GM19397 (cell line): Measurements from ENCODE around the gene GABRQ.

Experiments
- ATAC-seq: cut with Tn5 transposase; IDR thresholded peaks from one replicate; pipeline ENCODE4 v1.9.1; 2021; ENCODE audit warnings: mild to moderate bottlenecking, moderate library complexity; ENCODE audit not compliant: unreplicated experiment

Gene GABRQ

DNA sequence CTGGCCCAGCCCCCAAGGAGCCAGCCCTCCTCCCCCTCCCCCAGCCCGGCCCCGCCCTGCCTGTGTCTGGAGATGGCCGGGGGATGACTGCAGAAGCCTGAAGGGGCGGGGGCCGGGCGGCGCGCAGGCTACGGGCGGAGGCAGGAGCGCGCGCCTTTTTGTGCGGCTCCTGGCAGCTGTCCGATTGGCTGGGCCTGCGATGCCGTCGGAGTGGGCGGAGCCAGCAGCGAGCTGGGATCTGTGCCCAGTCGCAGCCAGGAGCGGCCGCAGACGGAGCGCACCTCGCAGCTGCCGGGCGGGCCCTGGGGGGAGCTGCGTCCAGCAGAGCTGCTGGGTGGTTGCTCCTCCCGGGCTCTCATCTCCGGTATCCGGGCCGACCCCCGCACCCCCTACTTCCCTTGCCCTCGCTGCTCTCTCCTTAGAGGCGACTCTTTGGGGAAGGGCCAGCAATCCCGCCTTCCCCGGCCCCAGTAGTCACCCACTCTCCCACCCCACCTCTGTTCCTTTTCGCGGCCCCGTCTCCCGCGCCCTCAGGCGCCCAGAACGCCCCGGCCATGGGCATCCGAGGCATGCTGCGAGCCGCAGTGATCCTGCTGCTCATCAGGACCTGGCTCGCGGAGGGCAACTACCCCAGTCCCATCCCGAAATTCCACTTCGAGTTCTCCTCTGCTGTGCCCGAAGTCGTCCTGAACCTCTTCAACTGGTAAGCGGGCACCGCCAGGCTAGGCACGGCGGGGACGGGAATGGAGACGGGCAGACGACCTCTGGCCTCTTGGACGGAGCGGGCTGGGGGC lies at the start of gene GABRQ:
TSS of gene GABRQ (plus strand) at position 247 of the 794 bp plus-strand sequence. CDS start at position 555, 308 bp downstream.
- ATAC-seq, result no peak

DNA sequence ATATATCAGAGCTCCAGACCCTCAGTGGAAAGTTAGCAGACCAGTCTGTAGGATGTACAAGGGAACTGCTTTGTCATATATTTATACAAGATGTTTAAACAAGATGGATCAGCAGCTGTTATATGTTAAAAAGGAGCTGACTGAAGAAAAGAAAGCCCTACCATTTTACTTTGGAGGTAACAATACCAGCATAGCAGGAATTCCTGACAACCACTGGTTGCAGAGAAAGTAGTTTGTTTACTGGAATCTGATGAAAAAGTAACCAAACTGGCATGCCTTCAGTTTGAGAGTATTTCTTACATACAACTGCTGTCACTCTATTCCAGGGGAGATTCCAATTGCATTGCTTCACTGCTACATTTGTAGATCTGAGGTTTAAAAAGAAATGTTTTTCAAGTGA lies 49.5 kb upstream of the GABRQ start:
- ATAC-seq, result no peak

DNA sequence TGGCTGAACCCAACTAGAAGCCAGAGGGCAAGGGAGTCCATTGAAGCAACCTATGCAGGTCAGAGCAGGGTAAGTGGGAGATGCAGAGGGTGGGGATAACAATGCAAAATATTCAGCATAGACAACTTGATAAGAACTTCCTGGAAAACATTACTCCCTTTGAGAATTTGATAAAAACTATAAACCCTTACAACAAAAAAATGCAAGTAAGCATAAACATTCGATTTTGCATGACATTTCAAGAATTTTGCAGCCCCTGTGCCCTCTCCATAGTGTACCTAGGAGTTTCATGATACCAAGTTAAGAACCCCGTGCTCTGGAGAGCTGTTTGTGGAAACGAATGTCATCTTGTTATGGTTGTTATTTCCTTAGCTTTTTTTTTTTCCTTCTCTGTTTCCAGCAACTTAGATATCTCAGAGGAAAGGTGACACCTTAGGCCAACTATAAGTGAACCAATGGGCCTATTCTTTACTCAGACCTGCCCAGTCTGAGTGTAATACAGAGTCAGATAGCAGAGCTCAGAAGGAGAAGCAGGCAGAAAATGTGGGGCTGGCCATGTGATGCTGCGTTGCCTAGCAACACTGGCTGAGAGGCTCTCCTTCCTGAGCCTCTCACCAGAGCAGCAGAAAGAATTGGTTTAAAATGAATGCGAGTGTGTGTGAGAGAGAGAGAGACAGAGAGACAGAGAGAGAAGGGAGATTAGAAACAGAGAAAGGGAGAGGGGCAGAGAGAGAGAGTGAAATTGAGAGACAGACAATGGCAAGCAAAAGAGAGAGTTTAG lies 36.7 kb upstream of the GABRQ start:
- ATAC-seq, result no peak

DNA sequence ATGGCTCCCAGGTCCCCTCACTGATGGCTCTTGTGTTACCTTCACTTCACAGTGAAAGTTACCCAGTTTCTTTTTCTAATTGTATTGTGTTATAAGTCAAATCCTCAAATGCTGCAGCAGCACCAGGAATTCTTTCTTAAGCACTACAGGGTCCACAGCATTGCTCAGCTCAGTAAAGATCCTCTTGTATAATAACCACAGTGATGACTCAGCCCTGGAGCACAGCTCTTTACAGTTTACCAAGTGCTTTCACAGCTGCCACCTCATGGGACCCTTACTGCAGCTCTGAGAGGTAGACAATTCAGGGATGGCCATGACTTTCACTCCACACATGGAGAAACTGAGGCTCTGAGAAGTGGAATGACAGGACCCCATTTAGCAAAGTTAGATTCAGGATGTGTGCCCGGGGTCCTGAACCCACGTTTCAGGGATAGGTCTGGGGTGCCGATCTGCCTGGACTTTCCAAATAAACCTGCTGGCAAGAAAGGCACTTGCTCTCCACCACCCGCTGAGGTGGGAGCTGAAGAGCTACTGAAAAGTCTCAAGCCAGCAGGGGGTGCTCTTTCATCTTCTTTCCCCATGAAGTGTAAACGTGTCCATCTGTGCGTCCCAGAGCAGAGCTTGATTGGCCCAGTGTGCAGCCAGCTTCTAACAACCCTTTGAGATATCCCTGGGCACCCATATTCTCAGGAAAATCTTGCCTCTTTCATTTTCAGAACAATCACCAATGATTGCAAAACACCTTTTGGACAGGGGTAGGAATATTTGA lies 35.7 kb upstream of the GABRQ start:
- no peak for ATAC-seq

DNA sequence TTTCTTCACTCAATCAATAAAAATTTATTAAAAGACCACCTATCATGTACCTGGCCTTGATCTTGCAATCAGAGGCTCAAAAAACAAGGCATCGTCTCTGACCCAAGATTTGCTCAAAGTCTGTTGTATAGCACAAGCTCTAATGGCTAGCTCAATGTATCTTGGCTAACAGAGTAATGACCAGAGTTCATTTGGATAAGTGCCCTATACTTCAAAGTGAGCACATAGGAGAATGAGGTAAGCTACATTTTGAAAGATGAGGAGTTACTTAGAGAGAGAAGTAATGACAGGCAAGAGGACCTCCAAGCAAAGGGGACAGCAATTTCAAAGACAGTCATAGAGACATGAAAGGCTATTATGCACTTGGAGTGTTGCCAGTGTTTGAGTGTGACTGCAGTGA lies 22.9 kb upstream of the GABRQ start:
- ATAC-seq, result no peak

DNA sequence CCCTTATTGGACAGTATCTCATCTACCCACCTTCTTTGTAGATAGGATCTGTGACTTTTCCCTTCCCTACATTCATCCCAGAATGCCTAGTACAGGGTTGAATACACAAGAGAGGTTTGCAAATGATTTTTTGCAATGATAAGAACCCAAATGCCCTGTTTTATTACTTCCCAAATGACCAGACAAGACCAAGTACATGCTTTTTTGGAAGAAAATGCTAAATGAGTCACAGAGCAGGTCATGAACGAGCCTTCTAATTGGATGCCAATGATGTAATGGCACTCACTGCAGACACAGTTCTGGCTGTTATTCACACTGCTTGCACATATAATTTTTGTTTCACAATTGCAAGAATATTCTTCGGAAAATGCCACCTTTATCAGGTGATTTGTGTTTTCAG lies 17.8 kb upstream of the GABRQ start:
- ATAC-seq, result no peak

DNA sequence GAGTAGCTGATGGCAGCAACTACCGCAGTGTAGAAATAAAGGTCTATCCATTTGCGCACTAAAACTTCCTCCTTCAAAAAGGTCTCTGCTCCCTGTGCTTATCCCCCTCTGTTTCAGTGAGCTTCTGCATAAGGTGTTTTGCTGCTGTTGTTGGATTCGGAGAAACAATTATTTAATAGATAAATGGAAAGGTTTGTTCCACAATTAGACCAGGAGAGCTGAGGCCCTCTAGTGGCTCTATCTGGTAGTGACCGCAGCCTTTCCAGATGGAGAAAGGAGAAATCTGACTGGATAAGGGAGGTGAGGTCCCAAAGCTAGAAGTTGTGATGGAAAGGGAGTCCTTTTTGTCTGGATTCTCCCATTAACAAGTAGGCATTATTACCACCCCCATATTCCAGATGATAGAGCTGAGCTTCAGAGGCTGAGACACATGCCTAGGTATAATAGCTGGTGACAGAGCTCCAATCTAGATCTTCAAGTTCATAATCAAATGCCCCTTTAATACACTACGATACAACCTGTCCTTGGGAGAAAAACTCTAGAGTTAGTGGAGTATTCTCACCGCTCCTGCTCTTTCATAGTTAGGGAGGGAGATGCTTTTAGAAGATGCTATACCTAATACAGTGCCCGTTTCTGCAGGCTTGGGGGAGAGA lies 5.1 kb upstream of the GABRQ start:
- no peak for ATAC-seq

DNA sequence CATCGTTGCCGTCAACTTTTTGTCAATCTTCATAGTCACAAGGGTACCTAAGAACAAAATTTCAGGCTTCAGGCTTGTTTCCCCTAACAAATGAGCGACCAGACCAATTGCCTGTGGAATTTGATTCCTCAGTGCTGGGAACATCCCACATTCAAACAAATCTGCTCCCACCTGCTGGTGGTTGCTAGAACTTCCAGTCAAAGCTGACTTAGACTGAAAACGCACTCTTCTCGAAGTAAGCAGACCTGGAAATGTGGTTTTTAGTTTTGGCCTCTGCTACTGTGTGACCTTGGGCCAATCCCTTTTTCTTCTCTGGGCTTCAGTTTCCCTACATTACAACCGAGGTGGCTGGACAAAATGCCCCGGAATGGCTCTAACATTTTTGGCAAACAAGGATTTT lies 1.8 kb upstream of the GABRQ start:
- no peak for ATAC-seq

DNA sequence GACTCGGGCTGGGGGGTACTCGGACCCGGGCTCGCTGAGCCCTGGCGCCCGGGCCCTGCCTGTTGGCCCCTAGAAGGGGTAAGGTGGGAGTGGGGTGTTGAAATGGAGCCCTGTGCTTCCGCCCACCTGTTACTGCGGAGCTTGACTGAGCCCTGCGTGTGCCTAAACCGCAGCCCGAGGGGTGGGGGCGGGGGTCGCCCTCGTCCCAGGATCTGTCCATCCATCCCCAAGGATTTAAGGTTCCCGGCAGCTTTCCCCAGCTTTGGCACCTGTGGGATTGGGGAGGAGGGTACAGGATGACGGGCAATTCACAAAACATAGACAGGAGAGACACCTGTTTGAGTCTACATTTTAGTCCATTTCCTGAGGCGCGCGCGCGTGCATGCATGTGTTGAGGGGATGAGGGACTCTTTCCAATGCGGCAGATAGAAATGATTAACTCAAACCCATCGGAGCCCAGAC lies 779 bp downstream of the GABRQ start:
- no peak for ATAC-seq

DNA sequence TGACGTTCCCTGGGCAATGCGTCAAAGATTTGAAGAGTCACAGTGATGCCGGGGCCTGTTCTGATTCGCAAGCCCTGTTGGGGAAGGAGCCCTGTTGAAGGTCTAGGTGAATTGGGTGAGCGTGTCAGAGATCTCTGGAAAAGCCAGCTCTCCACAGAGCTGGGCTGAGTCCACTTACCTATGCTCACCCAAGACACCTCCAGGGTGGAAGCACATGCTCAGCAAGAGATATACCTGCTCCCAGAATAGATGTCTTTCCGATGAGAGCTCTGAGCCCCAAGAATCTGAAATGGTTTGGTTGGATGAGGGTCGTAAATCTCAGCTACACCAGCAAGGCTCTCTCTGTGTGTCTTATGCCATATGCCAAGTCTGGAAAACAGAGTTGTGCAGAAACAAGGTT lies 1.7 kb downstream of the GABRQ start:
- no peak for ATAC-seq

DNA sequence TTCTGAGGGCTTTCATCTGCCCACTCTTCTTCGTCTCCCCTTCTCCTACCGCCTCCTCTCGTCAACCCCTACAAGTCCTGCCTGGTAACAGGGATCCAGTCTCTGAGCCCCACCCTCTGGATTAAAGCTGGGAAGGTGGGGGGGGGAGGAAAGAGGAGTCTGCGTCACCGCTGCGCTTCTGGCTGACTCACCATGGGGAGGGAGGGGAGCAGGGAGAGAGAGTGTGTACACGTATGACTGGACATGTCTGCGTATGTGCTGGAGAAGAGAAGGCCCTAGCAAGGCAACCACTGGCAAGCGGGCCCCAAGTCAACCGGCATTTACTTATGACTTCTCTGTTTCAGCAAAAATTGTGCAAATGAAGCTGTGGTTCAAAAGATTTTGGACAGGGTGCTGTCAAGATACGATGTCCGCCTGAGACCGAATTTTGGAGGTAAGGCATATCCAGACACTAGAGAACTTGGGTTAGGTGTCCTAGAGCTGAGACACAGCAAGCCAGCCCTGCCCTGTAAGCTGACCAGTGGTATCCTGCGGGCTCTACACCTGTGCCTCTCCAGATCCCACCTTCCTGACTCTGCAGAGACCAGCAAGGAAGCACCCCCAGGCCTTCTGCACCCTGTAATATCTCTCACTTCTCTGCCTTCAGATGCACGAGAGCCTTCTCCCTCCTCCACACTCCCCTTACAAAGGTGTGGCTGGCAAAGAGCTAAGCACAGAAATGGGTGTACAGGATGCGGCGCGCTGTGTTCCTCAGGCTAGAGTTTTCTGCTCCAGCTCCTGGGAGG lies 2.5 kb downstream of the GABRQ start:
- ATAC-seq, result no peak

DNA sequence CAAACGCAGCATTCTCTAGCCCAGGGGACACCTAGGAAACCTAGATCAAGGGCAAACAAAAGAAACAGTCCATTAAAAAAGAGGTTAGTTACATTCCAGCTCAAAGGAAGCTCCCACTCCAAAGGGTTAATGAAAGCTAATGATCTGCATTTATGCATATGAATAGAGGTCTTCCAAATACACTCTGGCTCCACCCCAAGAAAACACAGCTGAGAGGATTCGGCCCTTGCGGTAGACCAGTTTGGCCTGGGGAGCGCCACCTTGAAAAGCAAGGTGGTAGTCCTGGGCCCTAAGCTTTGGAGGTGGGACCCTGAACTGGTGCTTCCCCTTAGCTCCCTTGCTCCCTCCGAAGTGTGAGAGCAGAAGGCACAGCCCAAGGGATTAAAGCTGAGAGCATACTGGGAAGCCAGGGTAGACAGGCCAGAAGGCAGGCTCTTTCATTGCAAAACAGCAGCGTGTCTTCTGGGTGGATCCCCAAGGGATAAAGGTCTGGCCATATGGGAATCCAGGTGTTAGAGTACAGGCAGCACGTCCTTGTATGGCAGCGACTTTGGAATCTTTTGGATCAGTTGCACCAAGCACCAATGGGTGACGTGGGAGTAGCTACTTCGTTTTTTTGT lies 3.7 kb downstream of the GABRQ start:
- ATAC-seq, result no peak

DNA sequence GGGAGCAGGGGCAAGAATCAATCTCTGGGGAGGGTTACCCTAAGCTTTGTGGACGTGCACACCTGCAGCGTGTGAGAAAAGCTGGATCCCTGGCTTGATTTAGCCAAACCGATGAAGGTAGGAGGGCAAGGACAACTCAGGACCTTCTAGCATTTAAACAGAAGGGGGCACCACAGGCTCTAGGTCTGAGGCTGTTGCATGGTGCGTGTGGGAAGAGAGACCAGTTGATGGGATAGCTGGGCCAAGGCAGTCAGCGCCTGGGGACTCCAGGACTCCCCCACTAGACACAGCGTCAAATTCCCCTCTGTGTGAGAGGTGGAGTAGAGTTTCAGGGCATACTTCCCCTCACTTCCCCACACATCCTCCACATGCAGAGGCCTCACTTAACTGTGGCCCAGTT lies 4.3 kb downstream of the GABRQ start:
- no peak for ATAC-seq

DNA sequence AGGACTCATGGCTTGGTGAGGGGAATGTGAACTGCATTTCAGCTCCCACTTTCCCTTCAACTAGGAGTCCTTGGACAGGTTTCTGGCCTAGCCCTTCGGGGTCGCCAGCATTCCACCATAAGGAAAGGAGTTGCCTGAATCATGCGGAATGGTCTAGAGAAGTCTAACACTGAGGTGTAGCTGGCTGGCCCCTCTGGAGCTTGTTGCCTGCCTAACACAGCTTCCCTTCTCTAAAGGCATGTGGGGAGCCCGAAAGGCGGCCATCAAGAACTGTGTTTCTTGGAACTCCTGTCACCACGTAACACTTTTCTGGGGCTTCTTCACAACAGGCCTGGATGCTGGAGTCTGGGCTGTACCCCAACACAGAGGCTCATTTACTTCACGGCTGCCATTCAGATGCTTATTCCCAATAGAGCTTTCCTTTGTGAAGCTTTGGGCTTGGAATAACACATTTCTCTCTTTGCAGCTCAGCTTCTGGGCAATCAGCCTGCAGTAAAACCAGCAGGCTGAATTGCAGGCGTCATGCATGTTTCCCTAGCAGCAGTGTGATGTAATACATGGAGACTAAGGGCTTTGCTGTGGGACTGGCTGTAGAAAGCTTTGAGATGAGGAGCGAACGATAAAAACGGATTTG lies 5.4 kb downstream of the GABRQ start:
- no peak for ATAC-seq

DNA sequence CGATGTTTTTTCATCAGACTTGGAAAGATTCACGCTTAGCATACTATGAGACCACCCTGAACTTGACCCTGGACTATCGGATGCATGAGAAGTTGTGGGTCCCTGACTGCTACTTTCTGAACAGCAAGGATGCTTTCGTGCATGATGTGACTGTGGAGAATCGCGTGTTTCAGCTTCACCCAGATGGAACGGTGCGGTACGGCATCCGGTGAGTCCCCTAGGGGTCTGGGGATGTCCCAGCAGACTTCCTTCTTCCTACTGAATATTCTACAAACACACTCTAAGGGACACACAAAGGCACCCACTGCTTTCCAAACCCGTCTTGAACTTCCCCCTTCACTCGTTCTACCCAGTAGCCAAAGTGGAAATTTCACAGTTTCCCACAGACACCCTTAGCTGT lies 9.3 kb downstream of the GABRQ start:
- no peak for ATAC-seq

DNA sequence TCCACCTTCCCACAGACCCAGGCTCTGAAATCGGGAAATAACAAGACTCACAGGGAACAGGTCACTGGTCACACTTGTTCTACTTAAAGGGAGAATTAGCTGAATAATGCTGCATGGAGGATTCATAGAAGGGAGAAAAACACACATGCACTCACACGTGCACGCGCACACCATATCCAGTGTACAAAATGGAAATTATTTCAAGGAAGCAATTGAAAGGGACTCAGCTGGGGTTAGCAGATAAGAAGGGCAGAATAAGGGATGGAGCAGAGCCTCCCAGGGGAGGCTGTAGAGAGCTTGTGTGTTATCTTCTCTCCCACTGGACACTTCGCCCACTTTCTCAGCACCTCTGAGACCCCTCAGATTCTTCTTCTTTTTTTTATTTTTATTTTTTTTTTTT lies 10.3 kb downstream of the GABRQ start:
- ATAC-seq, result no peak

DNA sequence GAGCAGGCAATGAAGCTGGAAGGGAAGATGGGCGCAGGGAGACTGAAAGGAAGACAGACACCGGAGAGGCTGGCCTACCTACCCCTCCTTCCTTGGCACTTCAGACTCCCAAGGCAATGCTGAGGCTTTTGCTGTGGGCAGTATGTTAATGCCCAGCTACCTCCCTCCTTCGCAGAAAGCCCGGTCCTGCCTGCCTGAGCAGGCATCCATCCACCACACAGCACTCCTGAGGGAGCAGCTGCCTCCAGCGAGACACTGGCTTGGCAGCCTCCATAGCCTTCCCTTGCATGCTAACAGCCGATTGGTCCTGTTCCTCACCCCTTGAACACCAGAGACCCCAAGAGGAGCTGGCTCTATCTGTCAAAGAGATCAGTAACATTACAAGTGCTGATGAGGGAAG lies 14.4 kb downstream of the GABRQ start:
- ATAC-seq, result no peak

DNA sequence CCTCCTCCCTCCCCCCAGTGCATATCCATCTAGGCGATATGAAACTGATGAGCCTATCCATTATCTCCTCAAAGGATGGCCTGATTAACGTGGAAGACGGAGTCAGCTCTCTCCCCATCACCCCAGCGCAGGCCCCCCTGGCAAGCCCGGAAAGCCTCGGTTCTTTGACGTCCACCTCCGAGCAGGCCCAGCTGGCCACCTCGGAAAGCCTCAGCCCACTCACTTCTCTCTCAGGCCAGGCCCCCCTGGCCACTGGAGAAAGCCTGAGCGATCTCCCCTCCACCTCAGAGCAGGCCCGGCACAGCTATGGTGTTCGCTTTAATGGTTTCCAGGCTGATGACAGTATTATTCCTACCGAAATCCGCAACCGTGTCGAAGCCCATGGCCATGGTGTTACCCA lies 14.8 kb downstream of the GABRQ start:
- ATAC-seq, result no peak

DNA sequence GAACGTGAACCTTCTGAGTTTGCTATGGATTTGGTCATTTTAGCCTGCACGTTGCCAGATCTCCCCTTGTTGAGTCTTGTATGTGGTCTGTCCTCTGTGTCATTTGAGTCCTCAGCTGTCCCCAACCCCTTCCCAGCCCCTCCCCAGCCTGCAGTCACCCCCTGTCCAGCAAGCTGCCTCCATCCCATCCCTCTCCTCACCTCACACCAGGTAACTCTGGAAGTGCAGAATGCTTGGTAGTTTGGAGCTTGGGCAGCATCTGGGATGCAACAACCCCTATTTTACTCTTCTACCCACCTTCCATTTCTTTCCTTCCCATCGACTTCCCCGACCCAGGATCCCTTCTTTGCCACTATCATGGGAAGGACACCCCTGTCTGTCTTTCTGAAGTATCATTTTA lies 18.4 kb downstream of the GABRQ start:
- ATAC-seq, result no peak
